ENCODE results near the gene ATCAY.

The ATCAY gene

GRCh38 chr19:3975144-3975543 is 94.7 kb downstream of the ATCAY start:
- H3K27me3 ChIP-seq (ENCODE audit: control insufficient read depth, insufficient read depth, low read length), result no peaks in the 10 kb centered on the region
- no peak overlapping the region for H3K9ac ChIP-seq (ENCODE audit: low read length)
- H3K4me1 ChIP-seq (ENCODE audit: control insufficient read depth, insufficient read depth, low read length), result peaks cover 4% of the 10 kb centered on the region
- no peak overlapping the region for H3K4me3 ChIP-seq (ENCODE audit: low read length)
- peaks cover 21% of the 10 kb centered on the region for H3K36me3 ChIP-seq (ENCODE audit: control insufficient read depth, insufficient read depth, low read length)
- H3K9me3 ChIP-seq (ENCODE audit: control insufficient read depth, low read length), result no peaks in the 10 kb centered on the region

GRCh38 chr19:3975637-3976087 is 95.2 kb downstream of the ATCAY start:
- no peaks in the 10 kb centered on the region for H3K9me3 ChIP-seq (ENCODE audit: control insufficient read depth, low read length)
- H3K4me1 ChIP-seq (ENCODE audit: control insufficient read depth, insufficient read depth, low read length), result peaks cover 4% of the 10 kb centered on the region
- H3K9ac ChIP-seq (ENCODE audit: low read length), result no peak overlapping the region
- H3K36me3 ChIP-seq (ENCODE audit: control insufficient read depth, insufficient read depth, low read length), result peaks cover 26% of the 10 kb centered on the region
- H3K27me3 ChIP-seq (ENCODE audit: control insufficient read depth, insufficient read depth, low read length), result no peaks in the 10 kb centered on the region
- H3K4me3 ChIP-seq (ENCODE audit: low read length), result no peak overlapping the region

GRCh38 chr19:3976495-3977241 is 96.2 kb downstream of the ATCAY start:
- no peak overlapping the region for H3K9ac ChIP-seq (ENCODE audit: low read length)
- peaks cover 36% of the 10 kb centered on the region for H3K36me3 ChIP-seq (ENCODE audit: control insufficient read depth, insufficient read depth, low read length)
- H3K9me3 ChIP-seq (ENCODE audit: control insufficient read depth, low read length), result no peaks in the 10 kb centered on the region
- H3K4me3 ChIP-seq (ENCODE audit: low read length), result no peak overlapping the region
- H3K27me3 ChIP-seq (ENCODE audit: control insufficient read depth, insufficient read depth, low read length), result no peaks in the 10 kb centered on the region
- peaks cover 9% of the 10 kb centered on the region for H3K4me1 ChIP-seq (ENCODE audit: control insufficient read depth, insufficient read depth, low read length)
